Osteoblast (primary cell): ENCODE results near the gene RASIP1. TPM values are rescaled to one million over a fixed set of nuclear protein-coding genes. Genes with fewer than 3 reads are reported as not detected.

ENCODE experiments used
- DNase-seq: peaks from one replicate; pipeline ENCODE4 v3.0.0; 2011; ENCODE audit warnings: low spot score, mixed read lengths; ENCODE audit not compliant: insufficient read length; ENCODE audit errors: missing footprints
- H2AFZ ChIP-seq: 2 replicates; pipeline ENCODE4 v1.6.0; 2011; ENCODE audit warnings: mild to moderate bottlenecking, low read length
- H3K27ac ChIP-seq: 2 replicates; pipeline ENCODE4 v1.5.1; 2011; ENCODE audit warnings: mild to moderate bottlenecking, low read depth, low read length, moderate library complexity
- H3K27me3 ChIP-seq: 2 replicates; pipeline ENCODE4 v1.6.0; 2012; ENCODE audit warnings: mild to moderate bottlenecking, control low read depth, inconsistent platforms, low read length, moderate library complexity; ENCODE audit not compliant: insufficient read depth
- H3K36me3 ChIP-seq: 2 replicates; pipeline ENCODE4 v1.5.1; 2011; ENCODE audit warnings: mild to moderate bottlenecking, low read length, control low read depth, moderate library complexity; ENCODE audit not compliant: insufficient read depth
- H3K4me1 ChIP-seq: 2 replicates; pipeline ENCODE4 v1.5.1; 2011; ENCODE audit warnings: mild to moderate bottlenecking, low read length, control low read depth, moderate library complexity; ENCODE audit not compliant: insufficient read depth
- H3K4me2 ChIP-seq: 2 replicates; pipeline ENCODE4 v1.6.0; 2011; ENCODE audit warnings: mild to moderate bottlenecking, low read length; ENCODE audit not compliant: insufficient read depth
- H3K4me3 ChIP-seq: fragments of 200-600 bp; sonication (generic); 3 replicates; pipeline ENCODE4 v1.5.1; 2012; ENCODE audit warnings: mild to moderate bottlenecking, low read length, inconsistent platforms; ENCODE audit not compliant: insufficient read depth
- H3K79me2 ChIP-seq: 2 replicates; pipeline ENCODE4 v1.6.0; 2012; ENCODE audit warnings: mild to moderate bottlenecking, low read length, control low read depth, inconsistent platforms; ENCODE audit not compliant: insufficient read depth
- H3K9me3 ChIP-seq: 2 replicates; pipeline ENCODE4 v1.5.1; 2011; ENCODE audit warnings: low read depth, low read length, control low read depth
- H4K20me1 ChIP-seq: 2 replicates; pipeline ENCODE4 v1.6.0; 2012; ENCODE audit warnings: mild to moderate bottlenecking, low read length, control low read depth; ENCODE audit not compliant: insufficient read depth
- total RNA-seq: library from RNA; depleted of rRNA; stranded (reverse); fragments of >200 nt; gene quantifications from 2 replicates; pipeline ENCODE4 v1.2.3, GENCODE V29; 2012
- TF ChIP-seq, protein P1 (sequence below): IDR thresholded peaks from 2 replicates; pipeline ENCODE4 v1.5.1; 2011; ENCODE audit warnings: mild to moderate bottlenecking, low read depth, low read length, moderate library complexity; ENCODE audit errors: extremely low read depth

The RASIP1 gene
- total RNA-seq, 1 donor, result 3.6 TPM

DNA sequence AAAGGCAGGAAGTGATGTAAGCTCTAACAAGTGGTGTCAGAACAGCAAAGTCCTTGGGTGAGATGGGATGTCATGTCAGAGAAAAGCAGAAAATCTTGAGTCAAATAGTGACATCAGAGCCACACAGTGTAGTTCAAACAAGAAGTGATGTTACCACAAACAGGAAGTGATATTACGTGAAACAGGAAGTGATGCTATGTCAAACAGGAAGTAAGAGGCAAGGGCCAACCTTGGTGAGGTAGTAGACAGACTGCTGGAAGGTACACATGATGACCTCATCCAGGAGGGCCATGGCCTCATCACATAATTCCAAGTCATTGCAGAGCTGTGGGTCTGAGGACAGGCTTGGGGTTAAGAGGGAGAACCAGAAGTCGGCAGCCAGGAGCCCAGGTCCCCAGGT lies 13.9 kb downstream of the RASIP1 start:
- no peak overlapping the region for H3K4me2 ChIP-seq
- H3K27ac ChIP-seq, result no peak overlapping the region
- no peaks in the 10 kb centered on the region for H3K79me2 ChIP-seq
- H3K36me3 ChIP-seq, result peaks cover 4% of the 10 kb centered on the region
- no peak overlapping the region for H2AFZ ChIP-seq
- peaks cover under 1% of the 10 kb centered on the region for H3K27me3 ChIP-seq
- TF ChIP-seq, protein P1, sequence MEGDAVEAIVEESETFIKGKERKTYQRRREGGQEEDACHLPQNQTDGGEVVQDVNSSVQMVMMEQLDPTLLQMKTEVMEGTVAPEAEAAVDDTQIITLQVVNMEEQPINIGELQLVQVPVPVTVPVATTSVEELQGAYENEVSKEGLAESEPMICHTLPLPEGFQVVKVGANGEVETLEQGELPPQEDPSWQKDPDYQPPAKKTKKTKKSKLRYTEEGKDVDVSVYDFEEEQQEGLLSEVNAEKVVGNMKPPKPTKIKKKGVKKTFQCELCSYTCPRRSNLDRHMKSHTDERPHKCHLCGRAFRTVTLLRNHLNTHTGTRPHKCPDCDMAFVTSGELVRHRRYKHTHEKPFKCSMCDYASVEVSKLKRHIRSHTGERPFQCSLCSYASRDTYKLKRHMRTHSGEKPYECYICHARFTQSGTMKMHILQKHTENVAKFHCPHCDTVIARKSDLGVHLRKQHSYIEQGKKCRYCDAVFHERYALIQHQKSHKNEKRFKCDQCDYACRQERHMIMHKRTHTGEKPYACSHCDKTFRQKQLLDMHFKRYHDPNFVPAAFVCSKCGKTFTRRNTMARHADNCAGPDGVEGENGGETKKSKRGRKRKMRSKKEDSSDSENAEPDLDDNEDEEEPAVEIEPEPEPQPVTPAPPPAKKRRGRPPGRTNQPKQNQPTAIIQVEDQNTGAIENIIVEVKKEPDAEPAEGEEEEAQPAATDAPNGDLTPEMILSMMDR, result no peak
- no peak for DNase-seq
- H4K20me1 ChIP-seq, result no peaks in the 10 kb centered on the region
- H3K4me1 ChIP-seq, result peaks cover 11% of the 10 kb centered on the region
- H3K4me3 ChIP-seq, result no peak overlapping the region
- H3K9me3 ChIP-seq, result no peaks in the 10 kb centered on the region

DNA sequence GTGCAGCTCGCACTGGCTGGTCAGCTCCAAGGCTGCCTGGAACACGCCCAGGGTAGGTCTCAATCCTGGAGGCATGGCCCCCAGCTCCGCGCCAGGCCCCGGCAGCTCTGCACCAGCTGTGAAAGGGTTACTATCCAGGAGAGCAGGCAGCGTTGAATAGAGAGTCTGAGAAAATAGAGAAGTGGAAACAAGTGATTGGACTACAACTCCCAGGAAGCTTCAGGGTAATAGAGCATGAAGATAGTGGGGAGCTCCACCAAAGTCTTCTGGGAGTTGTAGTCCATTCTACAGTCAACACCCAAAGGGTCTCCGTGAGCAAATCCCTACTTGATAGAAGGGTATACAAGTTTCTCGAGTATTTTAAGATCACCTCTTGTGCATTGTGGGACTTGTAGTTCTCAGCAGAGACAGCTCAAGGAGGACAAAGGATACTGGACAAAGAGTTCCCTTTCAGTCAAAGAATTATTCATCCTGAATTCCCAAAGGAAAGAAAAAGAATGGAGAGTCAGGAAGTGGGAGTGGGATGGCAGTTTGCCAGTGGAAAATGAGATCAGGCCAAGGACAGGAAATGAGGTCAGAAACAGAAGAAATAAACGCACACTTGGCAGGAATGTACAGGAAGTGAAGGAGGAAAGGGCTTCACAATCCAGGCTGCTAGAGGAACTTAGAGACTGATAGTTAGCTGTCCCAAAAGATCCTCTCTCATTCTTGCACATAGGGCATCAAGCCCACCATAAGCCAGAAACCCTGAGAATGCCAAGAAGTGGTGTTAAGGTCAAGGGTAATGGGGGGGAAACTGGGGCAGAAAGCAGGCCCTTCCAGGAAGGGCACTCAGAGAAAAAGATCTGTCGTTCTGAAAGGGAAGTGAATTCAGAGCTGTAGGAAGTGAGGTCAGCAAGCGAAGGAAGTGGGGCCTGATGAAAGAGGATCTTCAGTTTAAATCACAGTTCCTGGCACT lies 15.3 kb downstream of the RASIP1 start:
- Histone ChIP-seq H3K4me2 (peak overlapping the region; percentile 44), H3K27ac (peak overlapping the region; percentile 69), H2AFZ (peak overlapping the region; percentile 91), H3K27me3 (no peaks in the 10 kb centered on the region), H3K79me2 (no peaks in the 10 kb centered on the region), H3K9me3 (no peaks in the 10 kb centered on the region), H3K4me1 (peaks cover 19% of the 10 kb centered on the region), H3K36me3 (peaks cover 4% of the 10 kb centered on the region), H4K20me1 (no peaks in the 10 kb centered on the region), H3K4me3 (no peak overlapping the region)
- peak; percentile 97 for DNase-seq
- TF ChIP-seq, protein P1, result no peak

DNA sequence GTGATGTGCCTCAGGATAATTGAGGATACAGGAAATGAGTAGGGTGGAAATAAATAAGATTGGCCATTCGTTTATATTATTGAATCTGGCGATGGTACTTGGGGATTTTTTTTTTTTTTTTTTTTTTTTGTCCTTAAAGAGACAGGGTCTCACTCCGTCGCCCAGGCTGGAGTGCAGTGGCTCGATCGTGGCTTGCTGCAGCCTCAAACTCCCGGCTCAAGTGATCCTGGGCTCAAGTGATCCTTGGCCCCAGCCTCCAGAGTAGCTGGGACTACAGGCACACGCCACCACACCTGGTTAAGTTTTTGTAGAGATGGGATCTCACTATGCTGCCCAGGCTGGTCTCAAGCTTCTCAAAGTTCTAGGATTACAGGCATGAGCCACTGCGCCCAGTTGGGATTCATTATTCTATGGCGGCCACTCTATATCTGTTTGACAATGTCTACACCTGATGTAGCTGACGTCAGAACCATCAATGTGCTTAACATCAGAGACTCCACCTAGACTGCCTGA lies 18.2 kb downstream of the RASIP1 start:
- no peaks in the 10 kb centered on the region for H4K20me1 ChIP-seq
- H3K36me3 ChIP-seq, result peaks cover 4% of the 10 kb centered on the region
- H3K79me2 ChIP-seq, result no peaks in the 10 kb centered on the region
- TF ChIP-seq, protein P1, result no peak
- no peaks in the 10 kb centered on the region for H3K27me3 ChIP-seq
- no peak overlapping the region for H3K27ac ChIP-seq
- peaks cover 22% of the 10 kb centered on the region for H3K4me1 ChIP-seq
- no peak overlapping the region for H2AFZ ChIP-seq
- no peaks in the 10 kb centered on the region for H3K9me3 ChIP-seq
- no peak overlapping the region for H3K4me3 ChIP-seq
- H3K4me2 ChIP-seq, result no peak overlapping the region
- peak; percentile 31 for DNase-seq

DNA sequence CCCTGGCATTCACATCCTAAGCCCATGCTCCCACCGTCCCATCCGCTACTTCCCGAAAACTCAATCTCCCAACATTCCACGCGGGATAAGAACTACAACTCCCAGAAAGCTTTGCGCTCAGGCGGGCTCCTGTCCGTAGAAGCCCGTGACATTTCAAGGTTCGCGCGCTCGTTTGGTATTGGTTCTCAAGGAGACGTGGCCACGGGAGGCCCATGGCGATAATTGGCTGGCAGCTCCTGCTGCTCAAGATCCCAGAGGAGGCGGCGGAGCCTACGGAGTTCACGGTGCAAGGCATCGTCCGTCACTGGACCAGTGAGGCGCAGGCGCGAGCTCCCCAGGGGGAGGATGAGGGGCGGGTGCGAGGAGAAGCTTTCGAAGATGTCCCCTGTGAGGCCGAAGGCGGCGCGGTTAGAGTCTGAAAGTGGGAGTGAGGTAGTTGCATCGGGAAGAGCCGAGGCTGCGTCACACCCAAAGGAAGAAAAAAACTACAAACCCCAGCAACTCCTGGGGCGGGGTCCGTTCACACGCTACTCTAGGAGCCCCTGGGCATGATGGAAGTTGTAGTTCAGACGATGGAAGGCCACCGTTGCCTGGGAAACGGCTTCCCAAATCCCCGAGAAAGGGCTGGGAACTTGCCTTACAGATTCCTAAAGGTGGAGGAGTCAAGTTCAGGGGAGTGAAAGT lies 19.7 kb downstream of the RASIP1 start:
- peaks cover 4% of the 10 kb centered on the region for H3K36me3 ChIP-seq
- H3K27me3 ChIP-seq, result no peaks in the 10 kb centered on the region
- H3K27ac ChIP-seq, result peak overlapping the region; percentile 89
- peak overlapping the region; percentile 93 for H2AFZ ChIP-seq
- H3K4me2 ChIP-seq, result peak overlapping the region; percentile 79
- DNase-seq, result peak; percentile 100
- peak overlapping the region; percentile 75 for H3K4me3 ChIP-seq
- TF ChIP-seq, protein P1, result no peak
- no peaks in the 10 kb centered on the region for H3K79me2 ChIP-seq
- H4K20me1 ChIP-seq, result no peaks in the 10 kb centered on the region
- no peaks in the 10 kb centered on the region for H3K9me3 ChIP-seq
- peaks cover 29% of the 10 kb centered on the region for H3K4me1 ChIP-seq
